ENCODE results near the gene ATRAID.

Gene ATRAID

GRCh38 chr2:27216416-27217137 is 4.7 kb downstream of the ATRAID start:
- no peak for DNase-seq (ENCODE audit: low read depth, low spot score)
- TF ChIP-seq CTCF (IDR thresholded peaks at IDR 0.05; ENCODE audit: low read depth, low read length): no peak
- H3K4me3 ChIP-seq (ENCODE audit: low read depth, low read length): peak overlapping the region; percentile 30
- in situ Hi-C loops (cut with HindIII; ENCODE audit: low sequenced_read_pairs): no loop called here

GRCh38 chr2:27217173-27218121 is 5.6 kb downstream of the ATRAID start, which contains the start of gene CAD:
Gene CAD, plus strand, starts transcription at chr2:27217369. Its CDS starts 183 bp downstream, at chr2:27217552.
- TF ChIP-seq CTCF (IDR thresholded peaks at IDR 0.05; ENCODE audit: low read depth, low read length): no peak
- DNase-seq (ENCODE audit: low read depth, low spot score): peak; percentile 86
- in situ Hi-C loops (cut with HindIII; ENCODE audit: low sequenced_read_pairs): no loop called here
- H3K4me3 ChIP-seq (ENCODE audit: low read depth, low read length): peak within 1 kb of the TSS; percentile 80

- DNase-seq (ENCODE audit: low read depth, low spot score): no peak
- no peak for TF ChIP-seq CTCF (IDR thresholded peaks at IDR 0.05; ENCODE audit: low read depth, low read length)
- in situ Hi-C loops (cut with HindIII; ENCODE audit: low sequenced_read_pairs): no loop called here
- no peak overlapping the region for H3K4me3 ChIP-seq (ENCODE audit: low read depth, low read length)
Measured at GRCh38 chr2:27218614-27219013, 6.8 kb downstream of the ATRAID start.

GRCh38 chr2:27219091-27219490 is 7.2 kb downstream of the ATRAID start:
- in situ Hi-C loops (cut with HindIII; ENCODE audit: low sequenced_read_pairs): no loop called here
- no peak for TF ChIP-seq CTCF (IDR thresholded peaks at IDR 0.05; ENCODE audit: low read depth, low read length)
- H3K4me3 ChIP-seq (ENCODE audit: low read depth, low read length): no peak overlapping the region
- DNase-seq (ENCODE audit: low read depth, low spot score): no peak

- no peak for TF ChIP-seq CTCF (IDR thresholded peaks at IDR 0.05; ENCODE audit: low read depth, low read length)
- DNase-seq (ENCODE audit: low read depth, low spot score): no peak
- H3K4me3 ChIP-seq (ENCODE audit: low read depth, low read length): no peak overlapping the region
- in situ Hi-C loops (cut with HindIII; ENCODE audit: low sequenced_read_pairs): no loop called here
Measured at GRCh38 chr2:27220091-27220490, 8.2 kb downstream of the ATRAID start.

- in situ Hi-C loops (cut with HindIII; ENCODE audit: low sequenced_read_pairs): no loop called here
- H3K4me3 ChIP-seq (ENCODE audit: low read depth, low read length): no peak overlapping the region
- DNase-seq (ENCODE audit: low read depth, low spot score): no peak
- TF ChIP-seq CTCF (IDR thresholded peaks at IDR 0.05; ENCODE audit: low read depth, low read length): no peak
Measured at GRCh38 chr2:27221166-27221565, 9.3 kb downstream of the ATRAID start.
